HepG2 (cell line): ENCODE data around the gene MLX. TPM values are rescaled to one million over a fixed set of nuclear protein-coding genes. Genes with fewer than 3 reads are reported as not detected.

Source experiments
- EED ChIP-seq: sonication (generic); formaldehyde crosslinking; IDR thresholded peaks from 2 replicates; pipeline ENCODE4 v1.5.0; 2020; ENCODE audit warnings: mild to moderate bottlenecking, missing genetic modification reagents
- GTF3A ChIP-seq: sonication (generic); formaldehyde crosslinking; conservative IDR thresholded peaks from 2 replicates; pipeline ENCODE4 v1.4.0; 2020; ENCODE audit warnings: mild to moderate bottlenecking, missing genetic modification reagents
- NFIB ChIP-seq: sonication (generic); formaldehyde crosslinking; IDR thresholded peaks from 2 replicates; pipeline ENCODE4 v1.9.0; 2021; ENCODE audit warnings: missing genetic modification reagents, mild to moderate bottlenecking, borderline replicate concordance
- REPIN1 ChIP-seq: sonication (generic); formaldehyde crosslinking; IDR thresholded peaks from 2 replicates; pipeline ENCODE4 v1.8.0; 2022; ENCODE audit warnings: missing genetic modification reagents, low read depth, mild to moderate bottlenecking, borderline replicate concordance
- SRSF1 ChIP-seq: fragments of 200-400 bp; formaldehyde crosslinking; optimal IDR thresholded peaks from 2 replicates; pipeline ENCODE3; 2017; ENCODE audit warnings: mild to moderate bottlenecking, low read depth, low read length, moderate library complexity
- SRSF9 ChIP-seq: fragments of 200-400 bp; formaldehyde crosslinking; IDR thresholded peaks from 2 replicates; pipeline ENCODE4 v1.6.1; 2018; ENCODE audit warnings: borderline replicate concordance, mild to moderate bottlenecking, low read depth, low read length; ENCODE audit not compliant: insufficient read depth, poor library complexity, severe bottlenecking
- TBP ChIP-seq: sonication (generic); formaldehyde crosslinking; IDR thresholded peaks from 2 replicates; pipeline ENCODE4 v1.5.0; 2020; ENCODE audit warnings: missing genetic modification reagents
- TBX2 ChIP-seq: sonication (generic); formaldehyde crosslinking; IDR thresholded peaks from 2 replicates; pipeline ENCODE4 v1.5.0; 2020; ENCODE audit warnings: missing genetic modification reagents, mild to moderate bottlenecking, borderline replicate concordance
- ZNF264 ChIP-seq: sonication (generic); formaldehyde crosslinking; IDR thresholded peaks from 2 replicates; pipeline ENCODE4 v1.4.0; 2020; ENCODE audit warnings: missing genetic modification reagents
- ZNF44 ChIP-seq: sonication (generic); formaldehyde crosslinking; IDR thresholded peaks from 2 replicates; pipeline ENCODE4 v1.5.1; 2020; ENCODE audit warnings: mild to moderate bottlenecking, missing genetic modification reagents
- ZNF557 ChIP-seq: sonication (generic); formaldehyde crosslinking; IDR thresholded peaks from 2 replicates; pipeline ENCODE4 v1.4.0; 2020; ENCODE audit warnings: missing genetic modification reagents
- ZSCAN12 ChIP-seq: sonication (generic); formaldehyde crosslinking; IDR thresholded peaks from 2 replicates; pipeline ENCODE4 v1.9.0; 2021; ENCODE audit warnings: mild to moderate bottlenecking, missing genetic modification reagents
- polyA plus RNA-seq, 8 experiments: library from polyadenylated mRNA; depleted of rRNA in 3 of 8; stranded (reverse) in 7 of 8; unstranded in 1 of 8; fragments of >200 nt; fragmentation: Illumina TruSeq in 4 of 8; extraction: Trizol in 4 of 8; gene quantifications; 2 replicates each; pipeline versions ENCODE4 v1.2.1 to v1.2.3, GENCODE V29; 2011 to 2016; ENCODE audit warnings: low read depth in 4 of 8, missing spikeins in 1 of 8, mixed read lengths in 1 of 8; ENCODE audit not compliant: insufficient read depth in 1 of 8
- total RNA-seq, 5 experiments: library from RNA; depleted of rRNA; stranded (reverse); fragments of >200 nt; fragmentation: Illumina TruSeq; extraction: Trizol; gene quantifications; 2 replicates each; pipeline ENCODE4 v1.2.3, GENCODE V29; 2016; ENCODE audit warnings: low read depth in 1 of 5
- TF ChIP-seq, protein P1 (sequence below): sonication (generic); formaldehyde crosslinking; IDR thresholded peaks from 2 replicates; pipeline ENCODE4 v1.9.0; 2021; ENCODE audit warnings: missing genetic modification reagents, mild to moderate bottlenecking, borderline replicate concordance
- TF ChIP-seq, protein P2 (sequence below): IDR thresholded peaks from 2 replicates; pipeline ENCODE4 v1.6.1; 2012; ENCODE audit warnings: low read depth, low read length, improper control_type of control experiment
- TF ChIP-seq, protein P3 (sequence below), 2 experiments: fragments of 450-650 bp in 1 of 2; sonication (generic) in 1 of 2; formaldehyde crosslinking; IDR thresholded peaks; 2 replicates each; pipeline versions ENCODE4 v1.5.0 to v1.8.0; 2020 to 2022; ENCODE audit warnings: mild to moderate bottlenecking in 1 of 2, missing genetic modification reagents in 1 of 2
- TF ChIP-seq, protein P4 (sequence below): sonication (generic); formaldehyde crosslinking; IDR thresholded peaks from 2 replicates; pipeline ENCODE4 v1.9.0; 2022; ENCODE audit warnings: missing genetic modification reagents, mild to moderate bottlenecking, borderline replicate concordance
- TF ChIP-seq, protein P5 (sequence below): sonication (generic); formaldehyde crosslinking; IDR thresholded peaks from 2 replicates; pipeline ENCODE4 v1.9.0; 2021; ENCODE audit warnings: missing genetic modification reagents, borderline replicate concordance

Gene MLX
- total and polyA plus RNA-seq, 2 of the 13 experiments (the other 11 are each of a cell fraction or from before 2014, with no cell fraction given), result 38.9 to 74.4 TPM

DNA sequence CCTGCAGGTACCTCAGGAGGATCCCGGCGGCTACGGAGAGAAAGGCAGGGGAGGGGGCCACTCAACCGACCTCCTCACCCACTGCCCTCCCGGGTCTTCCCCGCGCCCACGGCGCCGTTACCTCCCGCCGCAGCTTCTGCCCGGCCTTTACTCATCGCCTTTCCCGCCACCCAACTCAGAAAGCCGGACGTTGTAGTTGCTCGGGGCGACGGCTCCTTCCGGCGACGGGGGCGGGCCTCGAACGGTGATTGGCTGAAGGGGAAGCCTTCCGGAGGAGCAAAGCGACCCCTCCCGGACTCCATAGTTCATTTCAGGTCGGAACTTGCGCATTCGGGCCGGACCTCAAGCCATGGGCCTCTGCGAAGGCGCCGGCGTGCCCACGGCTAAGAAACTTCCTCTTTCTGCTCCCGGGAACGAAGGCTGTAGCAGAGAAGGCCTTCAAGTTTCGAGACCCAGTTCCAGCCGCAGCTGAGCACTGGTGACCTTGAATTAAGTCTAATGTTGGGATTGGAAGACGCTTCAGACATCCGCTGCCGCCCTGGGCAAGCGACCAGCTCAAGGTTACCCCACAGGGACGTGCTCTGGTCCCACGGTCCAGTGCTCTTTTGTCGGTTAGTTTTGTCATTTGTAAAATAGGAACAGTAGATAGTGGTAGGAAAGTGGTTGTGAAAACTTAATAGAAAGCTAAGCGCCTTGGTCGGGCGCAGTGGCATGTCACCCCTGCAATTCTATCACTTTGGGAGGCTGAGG, 10.8 kb downstream of the MLX start, which contains the start of gene PSMC3IP (continued):
- TF ChIP-seq, protein P1, sequence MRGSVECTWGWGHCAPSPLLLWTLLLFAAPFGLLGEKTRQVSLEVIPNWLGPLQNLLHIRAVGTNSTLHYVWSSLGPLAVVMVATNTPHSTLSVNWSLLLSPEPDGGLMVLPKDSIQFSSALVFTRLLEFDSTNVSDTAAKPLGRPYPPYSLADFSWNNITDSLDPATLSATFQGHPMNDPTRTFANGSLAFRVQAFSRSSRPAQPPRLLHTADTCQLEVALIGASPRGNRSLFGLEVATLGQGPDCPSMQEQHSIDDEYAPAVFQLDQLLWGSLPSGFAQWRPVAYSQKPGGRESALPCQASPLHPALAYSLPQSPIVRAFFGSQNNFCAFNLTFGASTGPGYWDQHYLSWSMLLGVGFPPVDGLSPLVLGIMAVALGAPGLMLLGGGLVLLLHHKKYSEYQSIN (CRISPR knock-in tag), result no peak
- TF ChIP-seq REPIN1 (peak; percentile 86), NFIB (no peak), SRSF1 (no peak), ZSCAN12 (no peak), ZNF557 (CRISPR knock-in tag) (no peak), SRSF9 (no peak), ZNF264 (CRISPR knock-in tag) (peak; percentile 62; the same call in 1 of the 2 replicates), ZNF44 (CRISPR knock-in tag) (peak; percentile 78), TBP (CRISPR knock-in tag) (no peak), TBX2 (peak; percentile 82), EED (CRISPR knock-in tag) (no peak), GTF3A (CRISPR knock-in tag) (no peak)
- TF ChIP-seq, protein P2, sequence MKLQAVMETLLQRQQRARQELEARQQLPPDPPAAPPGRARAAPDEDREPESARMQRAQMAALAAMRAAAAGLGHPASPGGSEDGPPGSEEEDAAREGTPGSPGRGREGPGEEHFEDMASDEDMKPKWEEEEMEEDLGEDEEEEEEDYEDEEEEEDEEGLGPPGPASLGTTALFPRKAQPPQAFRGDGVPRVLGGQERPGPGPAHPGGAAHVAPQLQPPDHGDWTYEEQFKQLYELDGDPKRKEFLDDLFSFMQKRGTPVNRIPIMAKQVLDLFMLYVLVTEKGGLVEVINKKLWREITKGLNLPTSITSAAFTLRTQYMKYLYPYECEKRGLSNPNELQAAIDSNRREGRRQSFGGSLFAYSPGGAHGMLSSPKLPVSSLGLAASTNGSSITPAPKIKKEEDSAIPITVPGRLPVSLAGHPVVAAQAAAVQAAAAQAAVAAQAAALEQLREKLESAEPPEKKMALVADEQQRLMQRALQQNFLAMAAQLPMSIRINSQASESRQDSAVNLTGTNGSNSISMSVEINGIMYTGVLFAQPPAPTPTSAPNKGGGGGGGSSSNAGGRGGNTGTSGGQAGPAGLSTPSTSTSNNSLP, result no peak
- TF ChIP-seq, protein P3, sequence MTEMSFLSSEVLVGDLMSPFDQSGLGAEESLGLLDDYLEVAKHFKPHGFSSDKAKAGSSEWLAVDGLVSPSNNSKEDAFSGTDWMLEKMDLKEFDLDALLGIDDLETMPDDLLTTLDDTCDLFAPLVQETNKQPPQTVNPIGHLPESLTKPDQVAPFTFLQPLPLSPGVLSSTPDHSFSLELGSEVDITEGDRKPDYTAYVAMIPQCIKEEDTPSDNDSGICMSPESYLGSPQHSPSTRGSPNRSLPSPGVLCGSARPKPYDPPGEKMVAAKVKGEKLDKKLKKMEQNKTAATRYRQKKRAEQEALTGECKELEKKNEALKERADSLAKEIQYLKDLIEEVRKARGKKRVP (CRISPR knock-in tag; IDR thresholded peaks at IDR 0.05), result peak in 1 of 2 experiments; percentile 10; a peak in 1 of 4 replicates
- TF ChIP-seq, protein P4, sequence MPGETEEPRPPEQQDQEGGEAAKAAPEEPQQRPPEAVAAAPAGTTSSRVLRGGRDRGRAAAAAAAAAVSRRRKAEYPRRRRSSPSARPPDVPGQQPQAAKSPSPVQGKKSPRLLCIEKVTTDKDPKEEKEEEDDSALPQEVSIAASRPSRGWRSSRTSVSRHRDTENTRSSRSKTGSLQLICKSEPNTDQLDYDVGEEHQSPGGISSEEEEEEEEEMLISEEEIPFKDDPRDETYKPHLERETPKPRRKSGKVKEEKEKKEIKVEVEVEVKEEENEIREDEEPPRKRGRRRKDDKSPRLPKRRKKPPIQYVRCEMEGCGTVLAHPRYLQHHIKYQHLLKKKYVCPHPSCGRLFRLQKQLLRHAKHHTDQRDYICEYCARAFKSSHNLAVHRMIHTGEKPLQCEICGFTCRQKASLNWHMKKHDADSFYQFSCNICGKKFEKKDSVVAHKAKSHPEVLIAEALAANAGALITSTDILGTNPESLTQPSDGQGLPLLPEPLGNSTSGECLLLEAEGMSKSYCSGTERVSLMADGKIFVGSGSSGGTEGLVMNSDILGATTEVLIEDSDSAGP (CRISPR knock-in tag), result peak; percentile 91; the same call in 1 of the 2 replicates
- TF ChIP-seq, protein P5, sequence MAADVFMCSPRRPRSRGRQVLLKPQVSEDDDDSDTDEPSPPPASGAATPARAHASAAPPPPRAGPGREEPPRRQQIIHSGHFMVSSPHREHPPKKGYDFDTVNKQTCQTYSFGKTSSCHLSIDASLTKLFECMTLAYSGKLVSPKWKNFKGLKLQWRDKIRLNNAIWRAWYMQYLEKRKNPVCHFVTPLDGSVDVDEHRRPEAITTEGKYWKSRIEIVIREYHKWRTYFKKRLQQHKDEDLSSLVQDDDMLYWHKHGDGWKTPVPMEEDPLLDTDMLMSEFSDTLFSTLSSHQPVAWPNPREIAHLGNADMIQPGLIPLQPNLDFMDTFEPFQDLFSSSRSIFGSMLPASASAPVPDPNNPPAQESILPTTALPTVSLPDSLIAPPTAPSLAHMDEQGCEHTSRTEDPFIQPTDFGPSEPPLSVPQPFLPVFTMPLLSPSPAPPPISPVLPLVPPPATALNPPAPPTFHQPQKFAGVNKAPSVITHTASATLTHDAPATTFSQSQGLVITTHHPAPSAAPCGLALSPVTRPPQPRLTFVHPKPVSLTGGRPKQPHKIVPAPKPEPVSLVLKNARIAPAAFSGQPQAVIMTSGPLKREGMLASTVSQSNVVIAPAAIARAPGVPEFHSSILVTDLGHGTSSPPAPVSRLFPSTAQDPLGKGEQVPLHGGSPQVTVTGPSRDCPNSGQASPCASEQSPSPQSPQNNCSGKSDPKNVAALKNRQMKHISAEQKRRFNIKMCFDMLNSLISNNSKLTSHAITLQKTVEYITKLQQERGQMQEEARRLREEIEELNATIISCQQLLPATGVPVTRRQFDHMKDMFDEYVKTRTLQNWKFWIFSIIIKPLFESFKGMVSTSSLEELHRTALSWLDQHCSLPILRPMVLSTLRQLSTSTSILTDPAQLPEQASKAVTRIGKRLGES (CRISPR knock-in tag), result no peak
